T-helper 2 cell (primary cell): ENCODE results near the gene KRT14.
"Not testable (repeated sequence)": the region's sequence is repeated elsewhere in the genome, so short reads cannot be mapped to it uniquely, and the experiment has no call there.

Experiments
- DNase-seq, 5 experiments: peaks; one replicate each; pipeline versions ENCODE4 v3.0.0 to v3.0.0-alpha.2; 2012 to 2022

The KRT14 gene

GRCh38 chr17:41600318-41600717, 13.6 kb upstream of the KRT14 start:
- no peak for DNase-seq

- no peak for DNase-seq
Observed at GRCh38 chr17:41599680-41600079, 13.0 kb upstream of the KRT14 start.

GRCh38 chr17:41595585-41595984, 8.9 kb upstream of the KRT14 start:
- no peak for DNase-seq

GRCh38 chr17:41594363-41594915, 7.7 kb upstream of the KRT14 start:
- no peak for DNase-seq

- no peak for DNase-seq
Observed at GRCh38 chr17:41593306-41593981, 6.7 kb upstream of the KRT14 start.

GRCh38 chr17:41592601-41593305, 6.1 kb upstream of the KRT14 start:
- DNase-seq, result no peak

GRCh38 chr17:41589301-41589700, 2.6 kb upstream of the KRT14 start:
- DNase-seq, result no peak

GRCh38 chr17:41588126-41588810, 1.6 kb upstream of the KRT14 start:
- no peak for DNase-seq

- DNase-seq, result no peak
Observed at GRCh38 chr17:41585301-41586056, 1.2 kb downstream of the KRT14 start.

- DNase-seq, result not testable (repeated sequence)
Observed at GRCh38 chr17:41584331-41584927, 2.3 kb downstream of the KRT14 start.

- no peak for DNase-seq
Observed at GRCh38 chr17:41583137-41584127, 3.3 kb downstream of the KRT14 start.

GRCh38 chr17:41582061-41582968, 4.4 kb downstream of the KRT14 start:
- not testable (repeated sequence) for DNase-seq

GRCh38 chr17:41581366-41582060, 5.2 kb downstream of the KRT14 start:
- DNase-seq, result no peak

GRCh38 chr17:41580687-41581365, 5.9 kb downstream of the KRT14 start:
- no peak for DNase-seq

- no peak for DNase-seq
Observed at GRCh38 chr17:41580244-41580575, 6.5 kb downstream of the KRT14 start.

- DNase-seq, result peak in 4 of 5 experiments; percentile 24 to 68 (median 48)
Observed at GRCh38 chr17:41579484-41580243, 7.0 kb downstream of the KRT14 start.

- no peak for DNase-seq
Observed at GRCh38 chr17:41578971-41579370, 7.7 kb downstream of the KRT14 start.

- DNase-seq, result no peak
Observed at GRCh38 chr17:41578538-41578937, 8.2 kb downstream of the KRT14 start.
